GM18870 (cell line): ENCODE measurements around the gene SLC52A1.
"Not testable (repeated sequence)": the region's sequence is repeated elsewhere in the genome, so short reads cannot be mapped to it uniquely, and the experiment has no call there.

Source experiments
- ATAC-seq: cut with Tn5 transposase; IDR thresholded peaks from one replicate; pipeline ENCODE4 v1.9.1; 2021; ENCODE audit warnings: moderate library complexity; ENCODE audit not compliant: unreplicated experiment

SLC52A1 gene

DNA sequence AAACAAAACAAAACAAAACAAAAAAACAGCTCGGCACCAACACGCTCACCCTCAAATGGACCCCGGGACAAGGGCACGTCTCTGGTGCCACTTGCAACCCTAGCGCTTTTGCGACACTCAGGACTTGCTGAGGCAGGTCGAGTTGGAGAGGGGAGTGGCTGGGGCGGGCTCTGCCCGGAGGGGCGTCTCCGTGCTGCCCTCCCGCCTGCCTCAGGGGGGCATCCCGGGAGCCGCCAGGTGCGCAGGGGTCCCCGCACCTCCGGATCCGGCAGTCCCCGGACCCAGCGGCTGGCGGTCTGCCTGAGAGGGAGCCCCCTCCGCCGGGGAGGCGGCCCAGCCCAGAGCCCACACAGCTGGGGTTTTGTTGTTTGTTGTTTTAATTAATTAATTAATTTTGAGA, at the start of gene SLC52A1:
Gene SLC52A1, minus strand, starts transcription at position 112 of the 400 bp plus-strand sequence. CDS start 820 bp downstream, outside the sequence.
- ATAC-seq = no peak

DNA sequence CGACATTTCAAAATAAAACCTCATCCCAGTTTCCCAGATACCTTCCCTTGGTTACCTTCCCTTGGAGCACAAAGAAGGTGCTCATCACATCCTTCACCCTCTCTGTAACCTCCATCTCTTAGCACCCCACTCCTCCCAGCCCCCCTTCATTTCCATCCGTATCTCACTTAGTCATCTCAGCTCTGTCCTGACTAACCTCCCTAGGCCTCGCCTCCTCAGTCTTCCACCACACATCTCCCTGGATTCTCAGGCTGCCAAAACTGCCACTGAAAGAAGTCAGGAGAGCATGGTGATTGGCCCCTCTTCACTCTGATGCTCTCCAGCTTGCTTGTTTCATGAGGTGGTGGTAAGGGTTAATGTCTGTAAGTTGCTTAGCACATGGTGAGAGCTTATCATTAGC, 45.4 kb upstream of the SLC52A1 start:
- ATAC-seq = no peak

DNA sequence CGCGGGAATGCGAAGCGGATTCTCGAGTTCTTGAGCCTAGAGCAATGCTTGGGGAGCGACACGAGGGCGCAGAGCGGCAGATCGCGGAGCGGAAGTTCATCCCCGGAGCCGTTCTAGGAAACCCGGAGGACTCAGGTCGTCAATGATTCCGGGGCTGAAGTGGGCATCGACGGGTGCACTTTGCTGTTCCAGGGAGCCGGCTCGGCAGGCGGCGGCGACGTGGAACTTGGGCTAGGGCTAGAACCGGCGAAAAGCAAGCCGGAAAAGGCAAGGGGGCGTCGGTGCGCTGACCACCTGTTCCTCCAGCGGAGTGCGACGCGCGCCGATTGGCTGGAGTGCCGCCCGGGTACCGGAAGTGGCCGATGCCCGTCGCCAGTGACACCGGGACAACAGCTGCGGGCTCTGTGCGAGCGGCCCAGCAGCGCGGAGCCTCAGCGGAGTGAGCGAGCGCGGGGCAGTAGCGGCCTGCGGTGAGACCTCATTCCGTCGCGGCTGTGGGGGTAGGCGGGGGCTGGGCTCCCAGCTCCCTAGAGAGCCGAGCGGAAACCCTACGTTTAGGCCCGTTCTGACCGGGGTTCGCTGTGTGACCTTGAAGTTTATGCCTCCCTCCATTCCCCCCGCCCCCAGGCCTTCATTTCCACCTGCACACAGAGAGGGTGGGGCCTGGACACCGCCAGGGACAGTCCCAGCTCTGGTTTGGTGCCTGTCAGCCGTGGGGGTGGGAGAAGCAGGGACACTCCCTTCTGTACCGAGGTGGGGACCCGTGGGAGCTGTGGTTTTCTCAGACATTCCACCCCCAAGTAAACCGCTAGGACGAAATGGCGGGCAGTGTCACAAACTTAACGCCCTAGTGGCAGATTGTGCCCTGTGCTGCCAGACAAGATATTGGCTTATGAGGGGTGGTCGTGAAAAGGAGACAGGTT, 43.1 kb upstream of the SLC52A1 start, which contains the start of gene ZFP3:
Gene ZFP3, plus strand, starts transcription at position 362 of the 923 bp plus-strand sequence. CDS start 13,038 bp downstream, outside the sequence.
- ATAC-seq = no peak

DNA sequence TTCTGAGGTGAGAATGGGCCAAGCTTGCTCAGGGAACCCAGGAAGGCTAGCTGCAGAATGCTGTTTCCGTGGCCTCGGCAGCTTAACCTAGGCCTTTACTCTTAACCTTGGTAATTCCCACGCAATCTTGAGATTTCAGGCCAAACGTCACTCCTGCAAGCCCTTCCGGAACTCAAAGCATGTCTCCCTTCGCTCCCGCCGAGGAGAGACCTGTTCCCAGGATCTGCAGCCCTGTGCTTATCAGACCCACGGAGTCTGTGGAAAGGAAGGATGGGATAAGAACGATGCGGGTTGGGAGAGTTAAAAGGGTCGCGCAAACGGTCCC, 42.5 kb upstream of the SLC52A1 start:
- ATAC-seq = no peak

DNA sequence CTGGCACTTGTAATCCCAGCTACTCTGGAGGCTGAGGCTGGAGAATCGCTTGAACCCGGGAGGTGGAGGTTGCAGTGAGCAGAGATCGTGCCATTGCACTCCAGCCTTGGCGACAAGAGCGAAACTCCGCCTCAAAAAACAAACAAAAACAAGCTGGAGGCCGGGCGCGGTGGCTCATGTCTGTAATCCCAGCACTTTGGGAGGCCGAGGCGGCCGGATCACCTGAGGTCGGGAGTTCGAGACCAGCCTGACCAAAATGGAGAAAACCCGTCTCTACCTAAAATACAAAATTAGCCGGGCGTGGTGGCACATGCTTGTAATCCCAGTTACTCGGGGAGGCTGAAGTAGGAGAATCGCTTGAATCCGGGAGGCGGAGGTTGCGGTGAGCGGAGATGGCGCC, 42.0 kb upstream of the SLC52A1 start:
- not testable (repeated sequence) for ATAC-seq

DNA sequence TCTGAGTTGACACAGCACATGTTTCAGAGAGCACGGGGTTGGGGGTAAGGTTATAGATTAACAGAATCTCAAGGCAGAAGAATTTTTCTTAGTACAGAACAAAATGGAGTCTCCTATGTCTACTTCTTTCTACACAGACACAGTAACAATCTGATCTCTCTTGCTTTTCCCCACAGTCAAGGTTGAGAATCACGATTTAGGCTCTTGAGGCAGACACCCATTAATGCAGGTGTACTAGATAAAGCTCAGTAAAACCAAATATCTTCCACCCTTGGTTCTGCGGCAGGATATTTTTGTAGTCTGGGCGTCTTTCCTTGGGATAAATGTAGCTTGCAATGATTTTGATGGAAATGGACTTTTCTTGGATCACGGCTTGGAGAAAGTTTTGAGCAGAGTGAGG, 40.2 kb upstream of the SLC52A1 start:
- ATAC-seq = not testable (repeated sequence)

DNA sequence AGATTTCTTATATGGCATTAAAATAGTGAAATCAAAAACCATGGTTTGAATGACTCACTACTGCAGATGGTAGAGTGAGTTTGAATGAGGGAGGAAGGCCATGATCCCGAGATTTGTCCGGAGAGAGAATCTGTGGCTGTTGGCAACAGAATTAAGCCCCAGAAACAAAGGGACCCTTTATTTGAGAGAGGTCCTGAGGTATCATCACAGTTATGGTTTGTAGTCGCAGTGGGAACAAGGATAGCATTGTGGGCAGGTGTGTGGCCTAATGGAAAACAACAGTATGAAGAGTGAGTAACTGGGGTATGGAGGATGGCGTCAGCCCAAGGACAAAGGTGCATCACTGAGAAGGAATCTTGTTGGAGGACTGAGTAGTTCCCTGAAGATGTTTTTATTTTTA, 34.5 kb upstream of the SLC52A1 start:
- no peak for ATAC-seq

DNA sequence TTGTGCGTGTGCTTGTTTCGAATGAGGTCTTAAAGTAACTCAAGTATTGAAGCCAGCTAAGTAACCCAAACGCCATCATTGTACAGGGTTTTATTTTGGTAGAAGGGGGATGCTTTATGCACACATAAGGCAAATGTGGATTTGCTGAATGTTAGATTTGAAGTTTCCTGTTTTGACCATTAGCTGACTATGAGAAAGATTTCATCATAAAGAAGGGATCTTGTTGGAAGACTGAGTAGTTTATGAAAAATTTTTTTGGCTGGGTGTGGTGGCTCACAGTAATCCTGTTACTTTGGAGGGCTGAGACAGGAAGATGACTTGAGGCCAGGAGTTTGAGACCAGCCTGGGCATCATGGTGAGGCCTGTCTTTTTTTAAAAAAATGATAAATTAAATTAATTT, 33.0 kb upstream of the SLC52A1 start:
- no peak for ATAC-seq

DNA sequence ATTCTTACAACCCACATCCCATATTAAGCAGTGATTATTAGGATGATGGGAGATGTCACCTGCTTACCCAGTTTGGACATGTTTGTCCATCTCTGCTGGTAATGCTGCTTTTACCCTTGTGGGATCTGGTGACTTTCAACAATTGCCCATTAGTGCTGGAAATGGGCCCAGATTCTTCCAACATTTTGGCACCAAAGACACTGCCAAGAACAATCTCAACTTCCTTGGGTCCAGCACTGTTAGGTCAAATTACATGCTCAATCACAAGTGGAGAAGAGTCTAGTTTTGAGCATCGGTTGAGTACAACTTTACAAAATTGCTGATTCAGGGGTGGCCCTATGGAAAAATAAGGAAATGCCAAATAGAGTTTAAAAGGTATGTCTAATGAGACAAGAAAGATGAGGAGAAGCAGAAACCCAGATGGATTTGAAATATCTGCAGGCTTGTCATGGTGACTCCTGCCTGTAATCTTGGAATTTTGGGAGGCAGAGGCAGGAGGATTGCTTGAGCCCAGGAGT, 30.1 kb upstream of the SLC52A1 start:
- no peak for ATAC-seq

DNA sequence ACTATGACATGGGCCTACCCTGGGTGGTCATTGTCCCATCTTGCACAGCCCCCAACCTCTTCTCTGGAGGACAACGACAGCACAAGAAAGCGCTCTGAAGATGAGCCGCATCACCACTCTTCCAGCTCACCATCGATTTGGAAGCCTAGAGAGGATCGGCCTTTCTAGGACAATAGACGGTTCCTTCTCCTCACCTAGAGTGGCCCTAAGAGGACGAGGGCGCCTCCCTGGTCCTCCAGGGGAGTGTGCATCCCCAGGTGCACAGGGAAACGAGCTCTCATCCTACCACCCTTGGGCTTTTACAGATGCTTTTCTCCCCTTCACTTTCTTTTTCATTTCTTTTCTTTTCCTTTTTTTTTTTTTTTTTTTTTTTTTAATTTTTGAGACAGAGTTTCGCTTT, 20.3 kb upstream of the SLC52A1 start:
- ATAC-seq = no peak

DNA sequence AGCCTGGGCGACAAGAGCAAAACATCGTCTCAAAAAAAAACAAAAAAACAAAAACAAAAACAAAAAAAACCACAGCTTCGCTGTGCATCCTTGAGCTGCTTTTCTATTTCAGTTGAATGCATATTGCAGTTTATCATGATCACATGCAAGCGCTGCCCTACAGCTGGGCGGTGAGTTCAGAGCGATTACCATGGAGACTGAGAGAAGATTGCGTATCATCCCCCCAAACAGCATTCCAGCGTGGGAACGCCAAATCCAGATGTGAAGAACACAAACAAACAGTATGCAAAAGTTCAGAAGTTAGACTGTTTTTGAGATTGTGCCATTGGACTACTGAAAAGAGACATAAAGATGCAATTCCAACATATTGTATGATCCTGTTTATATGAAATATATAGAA, 15.1 kb upstream of the SLC52A1 start:
- ATAC-seq = no peak

DNA sequence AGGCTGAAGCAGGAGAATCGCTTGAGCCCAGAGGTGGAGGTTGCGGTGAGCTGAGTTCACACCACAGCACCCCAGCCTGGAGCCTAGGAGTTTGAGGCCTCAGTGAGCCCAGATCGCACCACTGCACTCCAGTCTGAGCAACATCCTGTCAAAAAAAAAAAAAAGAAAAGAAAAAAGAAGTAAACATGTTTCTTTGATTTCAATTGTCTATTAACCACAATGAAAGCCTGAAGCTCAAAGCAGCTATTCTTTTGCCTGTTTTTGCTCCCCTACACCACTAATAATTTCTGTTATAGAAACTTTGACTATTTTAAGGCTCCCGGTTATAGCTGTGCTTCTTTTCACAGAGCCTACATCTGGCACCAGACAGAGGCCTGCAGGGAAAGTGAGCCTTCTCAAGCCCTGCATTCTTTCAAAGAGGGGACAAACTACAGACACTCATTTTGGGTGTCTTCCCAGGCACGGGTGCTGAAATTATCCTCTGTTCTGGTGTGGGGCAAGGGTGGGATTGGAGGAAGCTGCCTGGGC, 14.2 kb upstream of the SLC52A1 start:
- ATAC-seq = no peak

DNA sequence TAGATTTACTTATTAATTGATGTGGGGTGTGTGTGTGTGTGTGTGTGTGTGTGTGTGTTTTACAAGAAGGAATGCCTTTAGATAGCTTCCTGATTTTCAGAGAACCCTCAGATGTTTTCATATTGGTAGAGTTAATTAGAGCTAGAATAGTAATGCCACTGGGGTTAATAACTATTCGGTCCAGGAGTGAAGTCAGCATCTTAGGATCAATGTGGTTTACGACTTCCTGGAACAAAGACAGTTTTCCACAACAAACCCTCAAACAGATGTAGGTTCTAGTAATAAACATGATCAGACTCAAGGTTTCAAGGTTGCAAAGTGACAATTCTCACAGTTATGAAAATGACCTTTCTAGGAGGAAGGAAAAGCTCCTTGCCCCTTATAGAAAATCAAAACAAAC, 12.2 kb upstream of the SLC52A1 start:
- no peak for ATAC-seq

DNA sequence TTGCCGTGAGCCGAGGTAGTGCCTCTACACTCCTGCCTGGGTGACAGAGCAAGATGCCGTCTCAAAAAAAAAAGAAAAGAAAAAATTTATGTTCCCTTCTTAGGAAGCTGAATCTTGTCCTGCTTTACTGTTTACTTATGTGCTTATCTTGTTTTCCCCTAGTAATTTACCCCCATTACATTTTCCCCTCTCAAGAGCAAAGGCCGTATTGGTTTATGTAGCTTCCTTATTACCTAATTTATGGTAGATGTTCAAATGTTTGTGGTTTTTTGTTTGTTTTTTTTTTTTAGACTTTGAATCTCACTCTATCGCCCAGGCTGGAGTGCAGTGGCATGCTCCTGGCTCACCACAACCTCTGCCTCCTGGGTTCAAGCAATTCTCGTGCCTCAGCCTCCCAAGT, 10.3 kb upstream of the SLC52A1 start:
- ATAC-seq = no peak

DNA sequence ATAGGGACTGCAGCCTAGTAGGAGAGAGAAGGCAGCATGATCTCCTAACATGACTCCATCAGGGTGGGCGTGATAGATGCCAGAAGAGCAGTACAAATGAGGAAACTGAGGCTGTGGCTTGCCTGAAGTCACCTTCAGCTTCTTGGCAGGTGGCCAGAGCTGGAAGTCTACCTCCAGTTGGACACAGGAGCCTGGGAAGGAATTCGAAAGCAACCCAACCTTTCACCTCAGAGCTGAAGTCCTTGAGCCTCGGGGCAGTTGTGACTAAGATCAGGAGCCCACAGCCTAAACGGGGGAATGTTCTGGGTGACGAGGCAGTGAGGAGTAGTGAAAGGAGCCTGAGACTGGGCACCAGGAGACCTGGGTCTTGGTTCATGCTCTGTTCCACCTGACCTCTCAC, 9.4 kb upstream of the SLC52A1 start:
- no peak for ATAC-seq

DNA sequence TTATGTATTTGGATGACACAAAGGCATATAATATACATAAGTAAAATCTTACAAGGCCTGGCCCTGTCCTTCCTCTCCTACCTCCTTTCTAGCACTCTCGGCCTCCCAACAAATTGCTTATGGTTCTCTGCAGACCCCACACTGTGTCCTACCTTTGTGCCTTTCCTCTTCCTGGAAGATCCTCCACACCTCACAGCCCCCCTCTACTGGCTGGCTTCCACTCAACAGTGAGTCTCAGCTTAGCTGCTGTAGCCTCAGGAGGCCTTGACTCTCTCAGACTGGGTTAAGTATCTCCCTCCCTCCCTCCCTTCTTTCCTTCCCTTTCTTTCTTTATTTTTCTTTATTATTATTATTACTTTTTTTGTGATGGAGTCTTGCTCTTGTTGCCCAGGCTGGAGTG, 8.3 kb upstream of the SLC52A1 start:
- no peak for ATAC-seq

DNA sequence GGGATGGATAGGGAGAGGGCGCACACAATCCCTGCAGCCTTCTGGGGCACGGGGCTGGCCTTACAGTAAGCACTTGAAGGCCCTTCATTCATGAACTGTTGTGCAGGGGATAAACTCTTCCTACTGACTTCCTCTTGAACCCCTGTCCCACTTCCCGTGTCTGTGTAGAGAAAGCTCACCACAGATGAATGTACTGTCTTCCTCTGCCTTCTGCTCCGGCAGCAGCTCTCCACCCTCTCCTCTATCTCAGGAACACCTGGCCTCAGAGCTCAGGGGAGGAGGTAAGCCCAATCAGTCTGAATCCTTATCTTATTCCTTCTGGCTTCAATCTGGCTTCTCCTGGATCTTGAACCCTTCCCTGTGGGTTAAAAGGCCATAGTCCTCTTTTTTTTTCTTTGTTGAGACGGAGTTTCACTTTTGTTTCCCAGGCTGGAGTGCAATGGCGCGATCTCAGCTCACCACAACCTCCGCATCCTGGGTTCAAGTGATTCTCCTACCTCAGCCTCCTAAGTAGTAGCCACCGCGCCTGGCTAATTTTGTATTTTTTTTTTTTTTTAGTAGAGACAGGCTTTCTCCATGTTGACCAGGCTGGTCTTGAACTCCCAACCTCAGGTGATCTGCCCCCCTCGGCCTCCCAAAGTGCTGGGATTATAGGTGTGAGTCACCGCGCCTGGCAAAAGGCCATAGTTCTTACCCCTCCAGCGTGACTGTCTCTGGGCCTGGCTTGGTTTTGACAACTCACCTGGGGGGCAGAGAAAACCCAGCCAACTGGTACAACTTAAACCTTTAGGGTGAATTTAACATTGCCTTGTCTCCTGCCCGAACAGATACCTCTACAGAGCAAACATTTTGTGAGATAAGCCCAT, 7.2 kb upstream of the SLC52A1 start:
- ATAC-seq = no peak

DNA sequence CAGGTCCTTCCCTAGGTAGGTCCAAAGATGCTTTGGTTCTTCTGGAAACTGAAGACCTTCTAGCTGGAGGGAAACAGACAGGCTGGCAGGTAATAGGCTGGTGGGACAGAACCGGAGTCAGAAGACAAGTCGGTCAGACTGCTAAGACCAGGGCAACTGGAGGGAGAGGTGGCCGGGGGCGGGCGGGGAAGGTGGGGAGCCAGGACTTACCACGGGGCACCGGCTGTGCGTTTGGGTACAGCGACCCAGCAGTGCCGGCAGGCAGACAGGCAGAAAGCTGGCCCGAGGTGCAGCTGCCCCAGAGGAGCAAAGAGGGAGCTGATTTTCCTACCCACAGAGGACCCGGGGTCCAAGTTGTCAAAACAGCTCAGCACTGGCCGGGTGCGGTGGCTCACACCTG, 575 bp downstream of the SLC52A1 start:
- ATAC-seq = no peak

DNA sequence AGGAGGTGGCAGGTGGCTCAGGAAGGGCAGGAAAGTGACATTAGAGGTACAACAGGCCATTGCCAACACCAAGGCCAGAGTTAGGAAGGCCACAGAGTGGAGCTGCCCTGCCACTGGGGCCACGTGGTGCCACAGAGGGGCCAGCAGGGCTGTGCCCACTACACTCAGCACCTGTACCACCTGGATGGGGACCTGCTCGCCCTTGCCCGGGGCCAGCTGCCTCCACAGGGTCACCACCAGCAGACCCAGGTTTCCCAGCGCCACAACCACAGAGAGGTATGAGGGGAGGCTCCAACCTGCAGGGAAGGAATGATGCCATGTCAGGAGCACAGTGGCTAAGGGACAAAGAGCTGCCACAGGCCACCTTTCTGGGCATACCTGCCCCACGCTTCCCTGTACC, 1.2 kb downstream of the SLC52A1 start:
- ATAC-seq = no peak

DNA sequence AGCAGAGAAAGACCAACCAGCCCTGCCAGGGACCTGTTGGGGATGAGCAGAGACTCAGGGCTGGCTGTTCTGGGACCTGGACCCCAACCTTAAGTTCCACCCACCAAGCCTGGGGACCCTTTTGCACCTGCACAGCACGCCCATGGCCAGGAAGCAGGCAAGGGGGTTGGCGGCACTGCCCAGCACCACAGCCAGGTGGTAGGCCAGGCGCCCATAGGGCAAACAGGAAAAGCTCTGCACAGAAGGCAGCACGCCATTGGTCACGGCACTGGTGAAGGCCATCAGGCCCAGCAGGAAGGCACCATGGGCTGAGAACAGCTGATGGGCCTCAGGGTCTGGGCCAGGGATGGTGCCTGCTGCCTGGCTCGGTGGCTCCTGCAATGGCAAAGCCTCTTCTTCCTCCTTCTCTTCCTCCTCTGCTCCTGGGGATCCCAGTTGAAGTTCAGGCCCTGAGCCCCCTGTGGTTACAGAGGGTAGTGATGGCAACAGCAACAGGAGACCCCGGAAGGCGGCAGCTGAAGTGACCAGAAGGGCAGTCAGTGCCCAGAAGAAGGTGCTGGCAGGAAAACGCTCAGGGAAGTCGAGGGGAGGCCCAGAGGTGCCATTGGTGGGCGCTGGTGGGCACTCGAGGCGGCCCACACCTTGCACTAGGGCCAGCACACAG, 1.7 kb downstream of the SLC52A1 start:
- no peak for ATAC-seq

DNA sequence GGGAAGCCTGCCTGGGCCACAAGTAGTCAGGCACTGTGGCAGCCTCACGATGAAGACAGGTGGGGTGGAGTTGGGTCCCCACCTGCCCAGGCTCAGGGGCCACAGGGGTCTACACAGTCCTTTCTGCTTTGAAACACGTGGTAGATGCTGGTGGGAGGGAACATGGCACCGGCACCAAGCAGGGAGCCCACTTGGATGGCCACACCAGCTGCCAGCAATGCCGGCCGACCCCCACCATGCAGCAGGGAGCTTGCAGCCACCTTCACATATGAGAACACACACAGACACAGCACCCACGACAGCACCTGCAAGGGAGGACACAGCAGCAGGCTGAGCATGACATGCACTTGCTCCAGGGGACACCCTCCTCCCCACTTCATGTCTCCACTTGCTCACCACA, 2.4 kb downstream of the SLC52A1 start:
- no peak for ATAC-seq
